Measurements from ENCODE around the gene MDN1.
"Not testable (repeated sequence)": the region's sequence is repeated elsewhere in the genome, so short reads cannot be mapped to it uniquely, and the experiment has no call there.

Gene MDN1

DNA sequence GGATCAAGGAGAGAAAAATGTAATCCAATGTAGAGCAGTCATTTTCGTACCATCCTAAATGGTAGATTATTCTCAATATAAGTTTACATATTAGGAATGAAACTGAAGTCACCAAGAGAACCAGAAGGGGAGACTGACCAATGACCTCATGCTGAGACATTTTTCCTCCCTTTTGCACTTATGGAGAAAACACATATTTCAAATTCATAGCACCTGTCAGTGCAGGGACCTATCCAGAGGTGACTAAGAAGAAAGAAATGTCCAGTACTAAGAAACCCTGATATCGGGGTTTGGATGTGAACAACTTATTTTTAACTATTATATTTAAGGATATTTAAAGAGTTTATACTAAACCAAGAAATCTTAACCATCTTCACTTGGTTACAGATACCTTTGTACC lies 164.5 kb downstream of the MDN1 start:
- TF ChIP-seq, protein P1, sequence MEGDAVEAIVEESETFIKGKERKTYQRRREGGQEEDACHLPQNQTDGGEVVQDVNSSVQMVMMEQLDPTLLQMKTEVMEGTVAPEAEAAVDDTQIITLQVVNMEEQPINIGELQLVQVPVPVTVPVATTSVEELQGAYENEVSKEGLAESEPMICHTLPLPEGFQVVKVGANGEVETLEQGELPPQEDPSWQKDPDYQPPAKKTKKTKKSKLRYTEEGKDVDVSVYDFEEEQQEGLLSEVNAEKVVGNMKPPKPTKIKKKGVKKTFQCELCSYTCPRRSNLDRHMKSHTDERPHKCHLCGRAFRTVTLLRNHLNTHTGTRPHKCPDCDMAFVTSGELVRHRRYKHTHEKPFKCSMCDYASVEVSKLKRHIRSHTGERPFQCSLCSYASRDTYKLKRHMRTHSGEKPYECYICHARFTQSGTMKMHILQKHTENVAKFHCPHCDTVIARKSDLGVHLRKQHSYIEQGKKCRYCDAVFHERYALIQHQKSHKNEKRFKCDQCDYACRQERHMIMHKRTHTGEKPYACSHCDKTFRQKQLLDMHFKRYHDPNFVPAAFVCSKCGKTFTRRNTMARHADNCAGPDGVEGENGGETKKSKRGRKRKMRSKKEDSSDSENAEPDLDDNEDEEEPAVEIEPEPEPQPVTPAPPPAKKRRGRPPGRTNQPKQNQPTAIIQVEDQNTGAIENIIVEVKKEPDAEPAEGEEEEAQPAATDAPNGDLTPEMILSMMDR (IDR thresholded peaks at IDR 0.05; ENCODE audit: low read length, missing control alignments) = no peak
- DNase-seq (ENCODE audit: low read depth) = no peak

GRCh38 chr6:89650579-89650978 lies 169.0 kb downstream of the MDN1 start:
- TF ChIP-seq, protein P1 (IDR thresholded peaks at IDR 0.05; ENCODE audit: low read length, missing control alignments) = no peak
- no peak overlapping the region for H3K4me3 ChIP-seq (replicated peaks; ENCODE audit: low read depth, low read length)
- no peak for DNase-seq (ENCODE audit: low read depth)

More for the DNA sequence above, 164.5 kb downstream of the MDN1 start:
- H3K4me3 ChIP-seq (replicated peaks; ENCODE audit: low read depth, low read length) = no peak overlapping the region

DNA sequence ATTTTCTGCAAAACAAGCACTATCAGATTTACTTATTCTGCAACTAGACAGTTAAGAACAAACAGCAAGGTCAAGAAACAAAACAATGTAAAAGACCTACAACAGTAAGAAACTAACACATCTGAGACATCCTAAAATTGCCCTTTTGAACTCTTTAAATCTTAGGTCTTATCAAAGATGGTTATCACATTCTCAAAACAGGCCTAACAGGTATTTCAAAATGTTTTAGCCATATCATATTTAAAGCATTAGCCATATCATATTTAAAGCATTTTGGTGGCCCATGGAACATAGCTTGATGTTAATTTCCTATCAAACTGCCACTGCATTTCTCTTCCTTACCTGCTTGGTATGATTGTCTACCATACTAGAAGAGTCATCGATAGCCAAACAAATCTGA lies 169.9 kb downstream of the MDN1 start:
- no peak for DNase-seq (ENCODE audit: low read depth)
- no peak overlapping the region for H3K4me3 ChIP-seq (replicated peaks; ENCODE audit: low read depth, low read length)
- TF ChIP-seq, protein P1 (IDR thresholded peaks at IDR 0.05; ENCODE audit: low read length, missing control alignments) = no peak

DNA sequence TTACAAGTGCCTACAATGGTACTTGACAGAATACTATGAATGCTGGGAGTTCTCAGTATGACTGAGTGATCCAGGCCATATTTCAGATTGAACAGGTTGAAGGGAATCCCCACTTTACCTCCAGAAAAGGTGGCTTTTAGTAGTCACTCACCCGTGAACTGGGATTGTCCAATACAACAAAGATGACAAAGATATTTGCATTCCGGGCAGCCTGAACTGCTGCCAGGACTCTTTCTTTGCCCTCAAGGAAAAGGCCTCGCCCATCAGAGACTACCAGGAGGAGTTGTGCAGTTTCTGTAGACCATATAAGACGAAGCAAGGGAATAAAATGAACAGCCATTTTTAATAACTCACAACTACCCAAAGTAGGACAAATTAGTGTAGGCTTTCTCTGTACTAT lies 174.7 kb downstream of the MDN1 start:
- TF ChIP-seq, protein P1 (IDR thresholded peaks at IDR 0.05; ENCODE audit: low read length, missing control alignments) = no peak
- DNase-seq (ENCODE audit: low read depth) = no peak
- H3K4me3 ChIP-seq (replicated peaks; ENCODE audit: low read depth, low read length) = no peak overlapping the region

- H3K4me3 ChIP-seq (replicated peaks; ENCODE audit: low read depth, low read length) = no peak overlapping the region
- no peak for DNase-seq (ENCODE audit: low read depth)
- TF ChIP-seq, protein P1 (IDR thresholded peaks at IDR 0.05; ENCODE audit: low read length, missing control alignments) = no peak
Measured at GRCh38 chr6:89643406-89643805, 176.2 kb downstream of the MDN1 start.

DNA sequence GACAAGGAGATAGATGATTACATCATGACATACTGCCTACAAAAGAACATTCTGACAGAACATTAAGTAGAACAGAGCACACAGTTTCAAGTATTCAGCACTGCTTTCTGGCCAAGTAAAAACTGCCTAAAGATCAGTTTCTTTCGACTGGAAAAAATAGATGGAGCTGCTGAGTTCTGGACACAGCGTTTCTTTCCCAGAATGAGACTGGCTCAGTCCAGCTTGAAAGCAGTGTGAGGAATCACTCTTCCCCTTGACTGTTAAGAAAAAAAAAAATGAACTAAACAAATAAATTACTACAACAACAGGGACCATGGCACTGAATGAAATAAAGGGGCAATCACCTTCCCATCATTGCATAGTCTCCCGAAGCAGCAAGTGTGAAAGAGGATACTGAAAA lies 176.6 kb downstream of the MDN1 start:
- TF ChIP-seq, protein P1 (IDR thresholded peaks at IDR 0.05; ENCODE audit: low read length, missing control alignments) = no peak
- no peak overlapping the region for H3K4me3 ChIP-seq (replicated peaks; ENCODE audit: low read depth, low read length)
- no peak for DNase-seq (ENCODE audit: low read depth)

DNA sequence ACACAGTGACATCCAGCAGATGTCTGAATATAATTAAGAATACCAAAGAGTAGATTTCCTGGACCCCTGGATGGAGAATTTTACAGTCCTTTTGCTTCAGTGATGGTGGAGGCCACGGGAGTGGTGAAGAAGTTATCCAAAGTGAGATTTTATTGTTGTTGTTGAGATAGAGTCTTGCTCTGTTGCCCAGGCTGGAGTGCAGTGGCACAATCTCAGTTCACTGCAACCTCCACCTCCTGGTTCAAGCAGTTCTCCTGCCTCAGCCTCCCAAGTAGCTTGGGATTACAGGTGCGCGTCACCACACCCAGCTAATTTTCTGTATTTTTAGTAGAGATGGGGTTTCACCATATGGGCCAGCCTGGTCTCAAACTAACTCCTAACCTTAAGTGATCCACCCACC lies 178.0 kb downstream of the MDN1 start:
- not testable (repeated sequence) for DNase-seq (ENCODE audit: low read depth); H3K4me3 ChIP-seq (replicated peaks; ENCODE audit: low read depth, low read length)

All from fibroblast of pulmonary artery (primary cell).